Amygdala (tissue), 56 donors: ENCODE results near the gene LHB.
A peak's percentile ranks its signal among the peaks of the same experiment; 100 is the strongest.
"Not testable (repeated sequence)": the region's sequence is repeated elsewhere in the genome, so short reads cannot be mapped to it uniquely, and the experiment has no call there.

Experiments used
- DNase-seq, 56 donors: peaks; one replicate each; lab custom pipeline; 2025; lab: John Stamatoyannopoulos, UW

LHB gene

GRCh38 chr19:49038557-49039276 lies 21.8 kb upstream of the LHB start:
- DNase-seq = not testable (repeated sequence)

DNA sequence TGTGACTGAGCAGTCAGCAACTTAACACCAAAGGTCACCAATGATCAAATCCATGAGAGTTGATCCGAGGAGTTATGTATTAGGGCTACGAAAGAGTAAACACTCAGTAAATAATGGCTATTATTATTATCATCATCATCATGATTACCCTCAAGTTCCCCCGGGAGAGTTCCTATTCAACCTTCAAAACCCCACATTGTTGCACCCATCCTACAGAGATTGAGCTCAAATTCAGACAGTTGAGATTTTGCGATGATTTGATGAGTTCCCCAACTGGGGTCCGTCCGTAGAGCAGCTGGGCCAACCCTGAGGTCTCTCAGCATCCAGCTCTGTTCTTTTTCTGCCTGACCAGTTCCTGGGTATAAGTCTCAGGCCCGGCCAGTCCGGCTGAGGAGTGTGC lies 21.2 kb upstream of the LHB start:
- not testable (repeated sequence) for DNase-seq

- not testable (repeated sequence) for DNase-seq
Measured at GRCh38 chr19:49036815-49037214, 19.9 kb upstream of the LHB start, which contains the start of gene CGB1. Gene CGB1, minus strand, starts transcription at chr19:49036895. Its CDS starts 184 bp downstream, at chr19:49036711.

GRCh38 chr19:49031642-49032301 lies 14.9 kb upstream of the LHB start, which contains the start of gene CGB2:
Gene CGB2, plus strand, starts transcription at chr19:49031890. Its CDS starts 206 bp downstream, at chr19:49032096.
- DNase-seq = peak in 1 of 56 donors; percentile 5

GRCh38 chr19:49030323-49030722 lies 13.4 kb upstream of the LHB start:
- not testable (repeated sequence) for DNase-seq

GRCh38 chr19:49029749-49030148 lies 12.9 kb upstream of the LHB start:
- not testable (repeated sequence) for DNase-seq

DNA sequence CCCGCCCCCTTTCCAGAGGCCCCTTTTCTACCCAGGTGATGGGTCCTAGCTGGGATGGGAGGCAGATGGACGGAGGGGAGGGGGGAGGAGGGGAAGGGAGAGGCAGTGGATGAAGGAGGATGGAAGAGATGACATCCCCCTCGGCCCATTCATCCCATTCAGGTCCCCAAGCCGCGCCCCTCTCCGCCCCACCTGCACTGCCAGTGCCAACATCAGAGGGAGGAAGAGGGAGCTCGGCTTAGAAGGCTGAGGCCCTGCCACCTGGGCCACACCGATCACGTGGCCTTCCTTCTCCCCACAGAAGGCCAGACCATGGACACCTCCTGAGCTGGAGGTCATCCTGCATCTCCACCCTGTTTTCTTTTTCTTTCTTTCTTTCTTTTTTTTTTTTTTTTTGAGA lies 11.8 kb upstream of the LHB start:
- not testable (repeated sequence) for DNase-seq

DNA sequence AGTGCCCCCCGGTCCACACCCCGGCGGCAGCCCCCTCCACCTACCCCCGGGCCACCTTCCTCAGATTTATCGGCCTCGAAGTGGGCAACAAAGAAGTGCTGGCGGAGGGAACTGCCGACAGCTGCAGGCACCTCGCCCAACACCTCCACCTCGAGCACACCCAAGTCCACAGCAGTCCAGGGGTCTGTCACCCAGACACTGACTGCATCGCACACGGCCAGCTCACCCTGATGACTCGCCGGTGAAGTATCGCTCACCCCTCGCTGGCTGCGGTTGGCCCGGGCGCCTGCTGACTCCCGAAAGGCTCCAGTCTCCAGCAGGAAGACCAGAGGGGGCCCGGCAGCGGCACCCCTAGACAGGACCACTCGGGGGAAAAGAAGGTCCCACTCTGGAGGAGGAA lies 8.7 kb upstream of the LHB start:
- not testable (repeated sequence) for DNase-seq

GRCh38 chr19:49025088-49025487 lies 8.2 kb upstream of the LHB start:
- not testable (repeated sequence) for DNase-seq

- not testable (repeated sequence) for DNase-seq
Measured at GRCh38 chr19:49024233-49024632, 7.3 kb upstream of the LHB start, which contains the start of gene CGB3. Gene CGB3, minus strand, starts transcription at chr19:49024333. Its CDS starts 362 bp downstream, at chr19:49023971.

- no peak for DNase-seq
Measured at GRCh38 chr19:49022116-49022515, 5.2 kb upstream of the LHB start.

DNA sequence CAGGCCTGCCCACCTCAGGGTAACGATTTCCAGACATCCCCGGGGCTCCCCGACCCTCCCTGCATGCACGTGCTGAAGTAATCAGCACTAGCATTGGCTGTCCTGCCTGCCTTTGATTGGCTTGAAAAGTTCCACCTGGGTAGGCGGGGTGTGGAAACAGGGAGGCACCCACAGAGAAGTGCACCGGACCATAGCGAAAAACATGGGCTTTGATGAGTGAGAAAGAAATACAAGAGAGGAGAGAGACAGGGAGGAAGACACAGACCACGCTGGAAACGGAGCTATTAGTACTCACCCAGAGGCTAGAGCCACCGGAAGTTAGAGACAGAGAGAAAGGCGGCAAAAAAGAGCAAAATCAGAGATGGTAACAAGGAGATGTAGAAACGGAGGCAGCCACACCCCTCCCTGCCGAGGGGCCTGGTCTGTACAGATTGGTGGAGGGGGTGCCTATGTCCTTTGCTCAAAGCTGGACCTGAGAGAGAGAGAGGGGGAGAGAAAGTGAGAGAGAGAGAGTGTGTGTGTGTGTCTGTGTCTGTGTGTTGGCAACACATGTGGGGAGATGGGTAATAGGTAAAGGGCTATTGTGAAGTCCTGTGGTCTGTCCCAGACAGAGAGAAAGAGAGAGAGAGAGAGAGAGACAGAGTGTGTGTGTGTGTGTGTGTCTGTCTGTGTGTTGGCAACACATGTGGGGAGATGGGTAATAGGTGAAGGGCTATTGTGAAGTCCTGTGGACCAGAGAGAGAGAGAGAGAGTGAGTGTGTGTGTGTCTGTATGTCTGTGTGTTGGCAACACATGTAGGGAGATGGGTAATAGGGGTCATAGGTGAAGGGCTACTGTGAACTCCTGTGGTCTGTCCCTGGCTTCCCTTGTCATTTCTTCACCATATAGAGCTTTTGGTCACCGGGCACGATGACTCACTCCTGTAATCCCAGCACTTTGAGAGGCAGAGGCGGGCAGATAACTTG lies 4.3 kb upstream of the LHB start:
- no peak for DNase-seq

- DNase-seq = no peak
Measured at GRCh38 chr19:49020342-49020741, 3.5 kb upstream of the LHB start.

GRCh38 chr19:49019242-49019932 lies 2.5 kb upstream of the LHB start:
- DNase-seq = peak in 8 of 56 donors; percentile 2 to 21 (median 16)

DNA sequence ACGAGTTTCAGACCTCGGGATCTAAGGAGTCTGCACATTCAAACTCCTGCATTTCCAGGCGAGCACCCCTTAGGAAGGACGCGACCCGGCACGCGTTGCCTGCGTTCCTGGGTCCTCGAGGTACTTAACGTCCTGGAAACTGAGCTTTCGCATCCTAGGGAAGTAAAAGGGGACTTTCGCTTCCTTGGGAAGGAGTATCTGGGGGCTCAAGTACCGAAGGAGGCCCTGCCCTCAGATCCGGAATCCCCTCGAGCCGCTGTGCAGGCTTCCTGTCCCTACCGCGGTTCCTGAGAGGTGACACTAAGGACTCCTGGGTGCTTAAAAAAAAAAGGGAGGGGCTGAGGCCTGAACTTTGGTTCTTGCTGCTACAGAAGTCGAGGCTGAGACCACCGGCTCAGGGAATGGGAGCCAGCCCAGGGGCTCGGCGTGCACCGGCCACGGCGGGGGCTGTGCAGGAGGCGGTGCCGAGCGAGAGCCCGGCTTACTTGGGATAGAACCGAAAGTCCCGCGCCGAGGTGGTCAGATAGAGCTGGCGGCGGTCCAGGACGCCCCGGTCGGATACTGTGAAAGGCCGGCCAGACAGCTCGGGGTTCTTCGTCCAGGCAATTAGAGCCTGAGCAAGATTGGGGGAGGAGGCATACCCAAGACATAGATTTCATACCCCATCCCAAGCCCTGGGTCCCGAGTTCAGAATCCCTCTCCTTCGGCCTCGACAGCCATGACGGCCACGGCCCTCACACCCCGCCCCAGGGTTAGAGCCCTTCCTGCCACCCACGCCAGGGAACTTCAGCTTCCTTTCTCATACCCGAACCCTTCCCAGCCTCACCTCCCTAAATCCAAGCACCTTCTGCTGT lies 1.7 kb upstream of the LHB start:
- peak in 1 of 56 donors; percentile 12 for DNase-seq

GRCh38 chr19:49017666-49018351 lies 918 bp upstream of the LHB start:
- DNase-seq = peak in 11 of 56 donors; percentile 2 to 43 (median 22)

DNA sequence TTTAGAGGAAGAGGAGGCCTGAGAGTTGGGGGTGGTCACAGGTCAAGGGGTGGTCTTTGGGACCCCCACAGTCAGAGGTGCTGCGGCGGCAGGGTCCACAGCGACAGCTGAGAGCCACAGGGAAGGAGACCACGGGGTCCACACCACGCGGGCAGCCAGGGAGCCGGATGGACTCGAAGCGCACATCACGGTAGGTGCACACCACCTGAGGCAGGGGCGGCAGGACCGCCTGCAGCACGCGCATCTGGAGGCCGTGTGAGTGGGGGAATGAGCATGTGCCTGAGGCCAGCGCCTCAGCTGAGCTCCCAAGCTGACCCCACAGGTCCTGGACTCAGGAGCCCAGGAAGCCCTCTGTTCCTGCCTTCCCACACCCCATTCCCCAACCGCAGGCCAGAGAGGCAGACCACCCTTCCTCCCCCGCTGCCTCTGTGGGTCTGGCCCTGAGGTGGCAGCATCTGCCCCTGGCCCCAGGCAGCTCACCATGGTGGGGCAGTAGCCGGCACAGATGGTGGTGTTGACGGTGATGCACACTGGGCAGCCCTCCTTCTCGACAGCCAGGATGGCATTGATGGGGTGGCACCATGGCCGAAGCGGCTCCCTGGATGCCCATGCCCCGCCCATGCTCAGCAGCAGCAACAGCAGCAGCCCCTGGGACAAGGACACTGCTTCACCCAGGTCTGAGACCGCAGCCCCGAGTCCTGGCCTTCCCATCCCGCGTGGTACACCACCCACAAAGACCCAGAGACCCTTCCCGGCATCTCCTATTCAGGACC lies 638 bp downstream of the LHB start:
- no peak for DNase-seq

DNA sequence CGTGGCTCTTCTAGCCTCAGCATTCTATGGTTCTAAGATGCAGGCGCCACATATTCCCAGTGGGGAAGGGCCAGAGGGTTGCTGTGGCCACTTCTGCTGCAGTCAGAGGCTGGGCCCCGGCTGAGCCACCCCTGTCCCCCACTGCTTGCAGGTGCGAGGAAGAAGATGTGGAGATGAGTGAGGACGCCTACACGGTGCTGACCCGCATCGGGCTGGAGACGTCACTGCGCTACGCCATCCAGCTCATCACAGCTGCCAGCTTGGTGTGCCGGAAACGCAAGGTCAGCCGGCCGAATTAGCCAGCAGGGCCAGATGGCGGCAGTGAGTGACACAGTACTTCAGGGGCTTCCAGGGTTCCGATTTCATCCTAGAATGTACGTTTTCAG lies 2.0 kb downstream of the LHB start:
- DNase-seq = no peak
